Stomach (tissue), 9 donors: ENCODE results near the gene ST8SIA1. TPM values are rescaled to one million over a fixed set of nuclear protein-coding genes. Genes with fewer than 3 reads are reported as not detected.

ENCODE experiments used
- DNase-seq, 2 donors: peaks; one replicate each; pipeline versions ENCODE4 v3.0.0 to v3.0.0-alpha.2; 2013 to 2019
- H3K27ac ChIP-seq, 5 donors: fragments of 200-600 bp in 4 of 5; sonication (generic) in 4 of 5; one replicate each; pipeline ENCODE4 v1.5.1; 2013 to 2019; ENCODE audit warnings: mild to moderate bottlenecking in 1 of 5, moderate library complexity in 1 of 5
- H3K27me3 ChIP-seq, 3 donors: fragments of 200-600 bp; sonication (generic); one replicate each; pipeline ENCODE4 v1.5.1; 2017 to 2019; ENCODE audit warnings: mixed run types in 1 of 3
- H3K36me3 ChIP-seq, 4 donors: fragments of 200-600 bp; sonication (generic); 1 replicate in 3 of 4; 2 replicates in 1 of 4; pipeline ENCODE4 v1.5.1; 2016 to 2019
- H3K4me1 ChIP-seq, 4 donors: fragments of 200-600 bp; sonication (generic); one replicate each; pipeline ENCODE4 v1.5.1; 2016 to 2019
- H3K4me3 ChIP-seq, 4 donors: fragments of 200-600 bp; sonication (generic) in 3 of 4; one replicate each; pipeline ENCODE4 v1.5.1; 2016 to 2019; ENCODE audit warnings: mild to moderate bottlenecking in 1 of 4
- H3K9me3 ChIP-seq, 4 donors: fragments of 200-600 bp; sonication (generic); one replicate each; pipeline ENCODE4 v1.5.1; 2016 to 2019
- EP300 ChIP-seq: sonication (generic); formaldehyde crosslinking; IDR thresholded peaks from one replicate; pipeline ENCODE4 v1.6.1; 2017; ENCODE audit warnings: antibody characterized with exemption
- POLR2A ChIP-seq, 4 donors: fragments of 450-650 bp; IDR thresholded peaks; one replicate each; pipeline ENCODE4 v1.6.1; 2016; ENCODE audit warnings: antibody characterized with exemption in 4 of 4, control low read depth in 2 of 4, mild to moderate bottlenecking in 1 of 4, moderate library complexity in 1 of 4
- POLR2AphosphoS5 ChIP-seq, 3 donors: sonication (generic); formaldehyde crosslinking; IDR thresholded peaks; one replicate each; pipeline ENCODE4 v1.6.1; 2016; ENCODE audit warnings: antibody characterized with exemption in 3 of 3
- WGBS, 5 donors: extraction: QIAGEN DNeasy Blood & Tissue Kit in 3 of 5; methylation state at CpG; one replicate each; pipeline versions ENCODE4 v1.1.5 to v1.1.7; 2013 to 2018; 5-methylcytosine and 5-hydroxymethylcytosine counted together
- intact Hi-C: fragments of 100-400 bp; cut with DNase I; formaldehyde crosslinking; loops from one replicate; pipeline ENCODE4 v1.15.1; 2023; ENCODE audit warnings: low total_unique reads
- polyA plus RNA-seq, 3 donors: library from polyadenylated mRNA; stranded (reverse); fragments of 200-250 nt; gene quantifications; one replicate each; pipeline ENCODE4 v1.2.3, GENCODE V29; 2013
- total RNA-seq, 5 donors: library from RNA; depleted of rRNA; stranded (reverse); fragments of >200 nt; gene quantifications; one replicate each; pipeline versions ENCODE4 v1.1.0 to v1.2.3, GENCODE V29; 2014 to 2016
- TF ChIP-seq, protein P1 (sequence below), 7 experiments: fragments of 450-650 bp in 4 of 7; fragments of 200-600 bp in 3 of 7; sonication (generic) in 3 of 7; IDR thresholded peaks; one replicate each; pipeline ENCODE4 v1.5.1; 2016 to 2019; ENCODE audit warnings: antibody characterized with exemption in 7 of 7, control low read depth in 2 of 7, mild to moderate bottlenecking in 1 of 7
- donor health status: healthy with polysubstance abuse.
- donor health status: Bipolar disorder and iron deficiency.
- donor health status: healthy.

Gene ST8SIA1
- total and polyA plus RNA-seq, 8 donors: 0.29 to 5.0 (median 2.2) TPM

DNA sequence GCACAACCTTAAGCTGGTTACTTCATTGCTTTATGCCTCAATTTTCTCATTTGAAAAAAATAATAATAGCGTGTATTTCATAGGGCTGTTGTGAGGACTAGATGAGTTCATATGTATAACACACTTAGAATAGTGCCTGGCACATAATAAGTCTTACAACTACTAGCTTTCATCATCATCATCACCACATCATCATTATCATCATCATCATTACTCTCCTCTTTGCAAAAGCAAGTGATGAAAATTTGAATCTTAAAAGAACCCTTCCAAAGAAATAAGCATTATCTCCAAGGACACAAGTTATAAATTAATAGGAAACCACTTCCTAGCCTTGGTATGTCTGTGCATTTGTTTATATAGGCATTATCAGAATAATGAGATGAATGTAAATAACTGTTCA, 117.0 kb downstream of the ST8SIA1 start:
- Histone ChIP-seq H3K27me3 (no peaks in the 10 kb centered on the region), H3K9me3 (no peaks in the 10 kb centered on the region), H3K27ac (no peak overlapping the region), H3K4me1 (no peaks in the 10 kb centered on the region), H3K36me3 (no peaks in the 10 kb centered on the region), H3K4me3 (no peak overlapping the region)
- DNase-seq: no peak
- intact Hi-C loops: no loop called here
- 76 to 100% (median 89%) methylated on average over 1 of the region's 1 CpG for WGBS, 5 donors
- TF ChIP-seq EP300: no peak

DNA sequence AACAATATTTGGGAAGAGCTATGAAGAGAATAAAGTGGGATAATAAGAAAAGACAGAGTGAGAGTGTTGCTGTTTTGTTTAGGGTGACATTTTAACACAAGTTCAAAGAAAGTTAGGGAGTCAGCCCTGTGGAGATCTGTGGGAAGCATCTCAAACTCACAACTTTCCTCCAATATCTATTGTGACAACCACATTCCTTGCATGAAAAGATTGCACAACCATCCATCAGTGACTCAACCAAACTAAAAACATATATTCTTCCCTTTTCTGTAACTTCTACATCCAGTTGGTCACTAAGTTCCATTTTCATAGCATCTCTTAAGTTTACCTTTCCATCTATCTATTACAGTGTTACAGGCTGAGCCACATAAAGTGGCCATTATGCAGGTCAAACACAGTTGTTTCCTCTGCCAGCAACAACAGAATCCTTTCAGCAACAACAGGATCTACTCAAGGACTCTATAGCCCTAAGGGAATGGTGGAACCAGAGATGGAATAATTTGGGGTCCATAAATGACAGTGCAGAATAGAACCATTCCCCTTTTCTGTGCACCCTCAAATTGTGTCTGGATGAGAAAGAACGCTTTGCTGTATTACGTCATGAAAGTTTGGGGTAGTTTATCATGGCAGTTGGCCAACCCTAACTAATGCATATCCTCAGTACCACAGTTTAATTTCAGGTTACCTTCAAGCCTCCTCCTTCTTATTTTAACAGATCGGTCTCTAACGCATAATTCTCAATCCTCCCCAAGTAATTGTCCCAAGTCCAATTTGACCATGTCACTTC, 118.8 kb downstream of the ST8SIA1 start:
- intact Hi-C loops: no loop called here
- Histone ChIP-seq H3K27ac (no peak overlapping the region), H3K9me3 (no peaks in the 10 kb centered on the region), H3K4me1 (no peaks in the 10 kb centered on the region), H3K36me3 (no peaks in the 10 kb centered on the region), H3K4me3 (no peak overlapping the region), H3K27me3 (no peaks in the 10 kb centered on the region)
- 88 to 96% (median 94%) methylated on average over 4 of the region's 4 CpGs for WGBS, 5 donors
- TF ChIP-seq, protein P1, sequence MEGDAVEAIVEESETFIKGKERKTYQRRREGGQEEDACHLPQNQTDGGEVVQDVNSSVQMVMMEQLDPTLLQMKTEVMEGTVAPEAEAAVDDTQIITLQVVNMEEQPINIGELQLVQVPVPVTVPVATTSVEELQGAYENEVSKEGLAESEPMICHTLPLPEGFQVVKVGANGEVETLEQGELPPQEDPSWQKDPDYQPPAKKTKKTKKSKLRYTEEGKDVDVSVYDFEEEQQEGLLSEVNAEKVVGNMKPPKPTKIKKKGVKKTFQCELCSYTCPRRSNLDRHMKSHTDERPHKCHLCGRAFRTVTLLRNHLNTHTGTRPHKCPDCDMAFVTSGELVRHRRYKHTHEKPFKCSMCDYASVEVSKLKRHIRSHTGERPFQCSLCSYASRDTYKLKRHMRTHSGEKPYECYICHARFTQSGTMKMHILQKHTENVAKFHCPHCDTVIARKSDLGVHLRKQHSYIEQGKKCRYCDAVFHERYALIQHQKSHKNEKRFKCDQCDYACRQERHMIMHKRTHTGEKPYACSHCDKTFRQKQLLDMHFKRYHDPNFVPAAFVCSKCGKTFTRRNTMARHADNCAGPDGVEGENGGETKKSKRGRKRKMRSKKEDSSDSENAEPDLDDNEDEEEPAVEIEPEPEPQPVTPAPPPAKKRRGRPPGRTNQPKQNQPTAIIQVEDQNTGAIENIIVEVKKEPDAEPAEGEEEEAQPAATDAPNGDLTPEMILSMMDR (IDR thresholded peaks at IDR 0.05): no peak
- no peak for DNase-seq

DNA sequence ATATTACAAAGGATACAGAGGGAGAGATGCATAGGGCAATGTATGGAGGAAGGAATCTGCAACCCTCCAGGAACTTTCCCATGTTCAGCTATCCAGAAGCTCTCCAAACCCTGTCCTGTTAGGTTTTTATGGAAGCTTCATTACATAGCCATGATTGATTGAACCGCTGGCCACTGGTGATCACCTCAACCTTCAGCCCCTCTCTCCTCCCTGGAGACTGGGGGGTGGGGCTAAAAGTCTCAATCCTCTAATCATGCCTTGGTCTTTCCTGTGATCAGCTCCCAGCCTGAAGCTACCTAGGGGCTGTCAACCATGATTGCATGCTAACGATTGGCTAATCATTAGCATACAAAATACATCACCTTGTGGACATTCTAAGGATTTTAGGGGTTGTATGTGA, 123.4 kb downstream of the ST8SIA1 start:
- Histone ChIP-seq H3K36me3 (no peaks in the 10 kb centered on the region), H3K4me1 (no peaks in the 10 kb centered on the region), H3K27ac (no peak overlapping the region), H3K4me3 (no peak overlapping the region), H3K9me3 (no peaks in the 10 kb centered on the region), H3K27me3 (no peaks in the 10 kb centered on the region)
- WGBS, 5 donors: 88 to 97% (median 95%) methylated on average over 2 of the region's 2 CpGs
- intact Hi-C loops: no loop called here
- DNase-seq: no peak
- TF ChIP-seq POLR2A (IDR thresholded peaks at IDR 0.05): no peak

DNA sequence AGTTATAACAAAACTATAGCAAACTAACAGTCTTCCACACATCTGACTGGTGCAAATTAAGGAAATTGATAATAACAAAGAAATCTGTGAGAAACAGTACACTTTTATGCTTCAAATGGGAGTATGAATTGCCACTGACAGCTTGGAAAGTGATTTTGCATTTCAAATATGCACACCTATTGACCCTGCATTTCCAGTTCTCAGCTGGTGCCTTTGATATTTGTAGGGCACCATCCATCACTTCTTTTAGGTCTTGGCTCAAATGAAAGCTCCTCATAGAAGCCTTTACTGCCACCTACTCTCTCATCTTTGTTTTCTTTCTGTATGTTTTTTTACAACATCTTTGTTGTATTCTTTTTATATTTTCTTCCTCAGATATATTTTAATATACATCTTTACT, 125.1 kb downstream of the ST8SIA1 start:
- TF ChIP-seq, protein P1 (IDR thresholded peaks at IDR 0.05): no peak
- TF ChIP-seq POLR2AphosphoS5 (IDR thresholded peaks at IDR 0.05): no peak
- no peak for TF ChIP-seq EP300
- no peak for TF ChIP-seq POLR2A (IDR thresholded peaks at IDR 0.05)
- Histone ChIP-seq H3K27ac (no peak overlapping the region), H3K36me3 (no peaks in the 10 kb centered on the region), H3K4me3 (no peak overlapping the region), H3K4me1 (no peaks in the 10 kb centered on the region), H3K9me3 (no peaks in the 10 kb centered on the region), H3K27me3 (no peaks in the 10 kb centered on the region)
- no peak for DNase-seq
- intact Hi-C loops: no loop called here

GRCh38 chr12:22206111-22206728, 128.3 kb downstream of the ST8SIA1 start:
- peaks cover 0 to 10% (median 5%) of the 10 kb centered on the region in 4 donors for H3K9me3 ChIP-seq
- 88 to 93% (median 89%) methylated on average over 6 of the region's 6 CpGs for WGBS, 5 donors
- H3K36me3 ChIP-seq: no peaks in the 10 kb centered on the region
- H3K4me1 ChIP-seq: no peaks in the 10 kb centered on the region
- TF ChIP-seq, protein P1 (IDR thresholded peaks at IDR 0.05): no peak
- TF ChIP-seq POLR2A (IDR thresholded peaks at IDR 0.05): no peak
- no peak for TF ChIP-seq EP300
- TF ChIP-seq POLR2AphosphoS5 (IDR thresholded peaks at IDR 0.05): no peak
- no peak overlapping the region for H3K27ac ChIP-seq
- DNase-seq: no peak
- no peaks in the 10 kb centered on the region for H3K27me3 ChIP-seq
- H3K4me3 ChIP-seq: no peak overlapping the region
- intact Hi-C loops: no loop called here
